Neural progenitor cell (in vitro differentiated cells): ENCODE data around the gene C12orf56.

ENCODE experiments used
- CTCF ChIP-seq: fragments of 200-600 bp; sonication (generic); IDR thresholded peaks from 2 replicates; pipeline ENCODE4 v1.5.1; 2017; ENCODE audit warnings: antibody characterized with exemption, mild to moderate bottlenecking
- EZH2 ChIP-seq: fragments of 200-600 bp; sonication (generic); IDR thresholded peaks from 2 replicates; pipeline ENCODE4 v1.6.1; 2017; ENCODE audit warnings: antibody characterized with exemption, mild to moderate bottlenecking, moderate library complexity

DNA sequence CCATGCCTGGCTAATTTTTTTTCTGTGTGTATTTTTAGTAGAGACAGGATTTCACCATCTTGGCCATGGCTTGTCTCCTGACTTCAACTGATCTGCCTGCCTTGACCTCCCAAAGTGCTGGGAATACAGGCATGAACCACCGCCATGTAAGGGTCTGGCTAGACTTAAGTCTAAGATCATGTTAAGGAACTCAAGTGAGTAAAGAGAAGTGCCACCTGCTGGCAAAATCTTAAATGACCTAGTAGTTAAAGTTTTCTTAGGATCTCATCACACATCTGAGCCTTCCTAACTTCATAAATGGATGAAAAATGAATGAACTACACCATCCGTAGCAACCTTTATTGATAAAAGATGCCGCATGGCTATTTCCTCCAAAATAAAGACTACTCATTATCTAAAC is 1.7 kb upstream of the C12orf56 start:
- TF ChIP-seq CTCF = peak; percentile 55
- TF ChIP-seq EZH2 = no peak
